Lower lobe of right lung (tissue), 2 donors: ENCODE results near the gene HMGB4. TPM values are rescaled to one million over a fixed set of nuclear protein-coding genes. Genes with fewer than 3 reads are reported as not detected.

Experiments used
- ATAC-seq, 2 donors: fragments of 200-7000 bp; cut with Tn5 transposase; one replicate each; pipeline ENCODE4 v1.9.1; 2020 to 2022; ENCODE audit warnings: mild to moderate bottlenecking in 2 of 2, moderate library complexity in 2 of 2
- DNase-seq: peaks from one replicate; pipeline ENCODE4 v3.0.0-alpha.2; 2020
- H3K27ac ChIP-seq: fragments of 200-600 bp; one replicate; pipeline ENCODE4 v1.8.0; 2022
- H3K27me3 ChIP-seq: fragments of 200-600 bp; one replicate; pipeline ENCODE4 v1.8.0; 2022; ENCODE audit warnings: low read depth
- H3K36me3 ChIP-seq: fragments of 200-600 bp; one replicate; pipeline ENCODE4 v1.8.0; 2022; ENCODE audit warnings: mild to moderate bottlenecking
- H3K4me1 ChIP-seq: fragments of 200-600 bp; one replicate; pipeline ENCODE4 v1.8.0; 2022
- H3K4me3 ChIP-seq: fragments of 200-600 bp; one replicate; pipeline ENCODE4 v1.8.0; 2022; ENCODE audit warnings: mild to moderate bottlenecking
- H3K9me3 ChIP-seq: fragments of 200-600 bp; one replicate; pipeline ENCODE4 v1.8.0; 2022
- CTCF ChIP-seq: fragments of 200-600 bp; IDR thresholded peaks from one replicate; pipeline ENCODE4 v1.8.0; 2022; ENCODE audit warnings: antibody characterized with exemption, mild to moderate bottlenecking
- intact Hi-C: fragments of 100-400 bp; cut with DNase I; formaldehyde crosslinking; loops from one replicate; pipeline ENCODE4 v1.11.0; 2022
- long read RNA-seq: library from polyadenylated mRNA; unstranded; transcript quantifications from one replicate; pipeline ENCODE4 v2.0.0, GENCODE V29; 2021
- total RNA-seq: library from RNA; stranded (reverse); fragmentation: NEBNext Ultra II Directional; extraction: Animal tissue kit (Norgen Biotek cat#: 25700); gene quantifications from one replicate; pipeline ENCODE4 v1.2.1, GENCODE V29; 2021
- donor health status: DM: no; HTN: yes; CAD: no; lungs with severe emphysema.

Gene HMGB4
- total RNA-seq: not detected
- long read RNA-seq: 0 reads

- DNase-seq (no peak), ATAC-seq (no peak)
- Histone ChIP-seq H3K4me3 (no peak within 1 kb of the TSS), H3K36me3 (no peaks in the 10 kb centered on the region), H3K27ac (no peak within 1 kb of the TSS), H3K4me1 (no peaks in the 10 kb centered on the region), H3K27me3 (no peaks in the 10 kb centered on the region), H3K9me3 (no peaks in the 10 kb centered on the region)
- intact Hi-C loops: no loop called here
- no peak for TF ChIP-seq CTCF
Observed at GRCh38 chr1:33863779-33864178, at the start of gene HMGB4. Gene HMGB4 (plus strand): TSS chr1:33864079. CDS start chr1:33864192, 113 bp downstream.

- ATAC-seq (no peak), DNase-seq (no peak)
- H3K27me3 ChIP-seq: no peaks in the 10 kb centered on the region
- no peaks in the 10 kb centered on the region for H3K4me1 ChIP-seq
- TF ChIP-seq CTCF: no peak
- no peaks in the 10 kb centered on the region for H3K36me3 ChIP-seq
- H3K4me3 ChIP-seq: no peak overlapping the region
- no peak overlapping the region for H3K27ac ChIP-seq
- intact Hi-C loops: no loop called here
- no peaks in the 10 kb centered on the region for H3K9me3 ChIP-seq
Observed at GRCh38 chr1:33814166-33814565, 49.7 kb upstream of the HMGB4 start.

- H3K4me3 ChIP-seq: no peak overlapping the region
- H3K36me3 ChIP-seq: no peaks in the 10 kb centered on the region
- TF ChIP-seq CTCF: no peak
- DNase-seq (no peak), ATAC-seq (peak in 1 of 2 donors; percentile 57)
- no peaks in the 10 kb centered on the region for H3K9me3 ChIP-seq
- no peak overlapping the region for H3K27ac ChIP-seq
- intact Hi-C loops: no loop called here
- no peaks in the 10 kb centered on the region for H3K4me1 ChIP-seq
- no peaks in the 10 kb centered on the region for H3K27me3 ChIP-seq
Observed at GRCh38 chr1:33815061-33815460, 48.8 kb upstream of the HMGB4 start.

- ATAC-seq (peak; percentile 58 to 67), DNase-seq (no peak)
- Histone ChIP-seq H3K27me3 (no peaks in the 10 kb centered on the region), H3K9me3 (no peaks in the 10 kb centered on the region), H3K4me3 (no peak overlapping the region), H3K27ac (no peak overlapping the region), H3K4me1 (no peaks in the 10 kb centered on the region), H3K36me3 (no peaks in the 10 kb centered on the region)
- intact Hi-C loops: no loop called here
- TF ChIP-seq CTCF: no peak
Observed at GRCh38 chr1:33818071-33818470, 45.8 kb upstream of the HMGB4 start.

GRCh38 chr1:33819290-33819912, 44.5 kb upstream of the HMGB4 start:
- Histone ChIP-seq H3K4me1 (no peaks in the 10 kb centered on the region), H3K27ac (no peak overlapping the region), H3K9me3 (no peaks in the 10 kb centered on the region), H3K36me3 (no peaks in the 10 kb centered on the region), H3K4me3 (no peak overlapping the region), H3K27me3 (no peaks in the 10 kb centered on the region)
- TF ChIP-seq CTCF: no peak
- DNase-seq (no peak), ATAC-seq (no peak)
- intact Hi-C loops: no loop called here
